Lung microvascular endothelial cell (primary cell): Measurements from ENCODE around the gene BAZ2A. TPM values are rescaled to one million over a fixed set of nuclear protein-coding genes. Genes with fewer than 3 reads are reported as not detected.
"Not testable (repeated sequence)": the region's sequence is repeated elsewhere in the genome, so short reads cannot be mapped to it uniquely, and the experiment has no call there.

Source experiments
- DNase-seq, 2 donors: peaks; one replicate each; pipeline versions ENCODE4 v3.0.0 to v3.0.0-alpha.2; 2010; ENCODE audit warnings: low read depth in 2 of 2
- total RNA-seq: library from RNA; depleted of rRNA; stranded (reverse); fragments of >200 nt; gene quantifications from 2 replicates; pipeline ENCODE4 v1.2.1, GENCODE V29; 2014

The BAZ2A gene
- total RNA-seq, 1 donor from 2014 or later, result 22.6 TPM

GRCh38 chr12:56599041-56599440 is 31.1 kb downstream of the BAZ2A start:
- no peak for DNase-seq

GRCh38 chr12:56596815-56597214 is 33.3 kb downstream of the BAZ2A start:
- DNase-seq, result no peak

- DNase-seq, result peak; percentile 64 to 82
Observed at GRCh38 chr12:56593909-56594621, 36.1 kb downstream of the BAZ2A start.

- DNase-seq, result no peak
Observed at GRCh38 chr12:56591961-56592360, 38.2 kb downstream of the BAZ2A start.

GRCh38 chr12:56591126-56591525 is 39.0 kb downstream of the BAZ2A start:
- DNase-seq, result no peak

- DNase-seq, result peak; percentile 38 to 47
Observed at GRCh38 chr12:56590237-56590830, 39.8 kb downstream of the BAZ2A start.

- no peak for DNase-seq
Observed at GRCh38 chr12:56589783-56590182, 40.3 kb downstream of the BAZ2A start.

GRCh38 chr12:56585098-56585497 is 45.0 kb downstream of the BAZ2A start:
- no peak for DNase-seq

GRCh38 chr12:56581418-56582145 is 48.5 kb downstream of the BAZ2A start:
- DNase-seq, result peak; percentile 30 to 90

GRCh38 chr12:56578983-56579546 is 51.1 kb downstream of the BAZ2A start:
- DNase-seq, result no peak

- DNase-seq, result not testable (repeated sequence)
Observed at GRCh38 chr12:56577248-56577647, 52.9 kb downstream of the BAZ2A start.

- peak; percentile 62 to 69 for DNase-seq
Observed at GRCh38 chr12:56574210-56574609, 55.9 kb downstream of the BAZ2A start.

- DNase-seq, result no peak
Observed at GRCh38 chr12:56572288-56572687, 57.8 kb downstream of the BAZ2A start.

- DNase-seq, result no peak
Observed at GRCh38 chr12:56571121-56571520, 59.0 kb downstream of the BAZ2A start.

- DNase-seq, result no peak
Observed at GRCh38 chr12:56568146-56568545, 62.0 kb downstream of the BAZ2A start.

- DNase-seq, result peak; percentile 94 to 99
Observed at GRCh38 chr12:56565510-56566101, 64.5 kb downstream of the BAZ2A start.

GRCh38 chr12:56551070-56551469 is 79.1 kb downstream of the BAZ2A start:
- DNase-seq, result no peak

- DNase-seq, result no peak
Observed at GRCh38 chr12:56546680-56547079, 83.4 kb downstream of the BAZ2A start.
